Nephron progenitor cell (in vitro differentiated cells): Measurements from ENCODE around the gene ANKS1B.

Source experiments
- DNase-seq: peaks from one replicate; pipeline ENCODE4 v3.0.0; 2021
- H3K27ac Mint-ChIP-seq: 2 replicates; pipeline ENCODE4 v1.8.0; 2021; ENCODE audit warnings: mild to moderate bottlenecking, moderate library complexity, mixed read lengths
- H3K27me3 Mint-ChIP-seq: 2 replicates; pipeline ENCODE4 v1.8.0; 2021; ENCODE audit warnings: mild to moderate bottlenecking, low read depth, mixed read lengths; ENCODE audit not compliant: poor library complexity
- H3K36me3 Mint-ChIP-seq: 2 replicates; pipeline ENCODE4 v1.8.0; 2021; ENCODE audit warnings: low read depth, mixed read lengths
- H3K4me1 Mint-ChIP-seq: 2 replicates; pipeline ENCODE4 v1.8.0; 2021; ENCODE audit warnings: mixed read lengths
- H3K4me3 Mint-ChIP-seq: 2 replicates; pipeline ENCODE4 v1.8.0; 2021; ENCODE audit warnings: mild to moderate bottlenecking, moderate library complexity, mixed read lengths
- H3K9me3 Mint-ChIP-seq: 2 replicates; pipeline ENCODE4 v1.8.0; 2021; ENCODE audit warnings: mild to moderate bottlenecking, moderate library complexity, mixed read lengths
- CTCF ChIP-seq: fragments of 200-600 bp; sonication (generic); IDR thresholded peaks from 2 replicates; pipeline ENCODE4 v1.5.0; 2021; ENCODE audit warnings: antibody characterized with exemption

ANKS1B gene

GRCh38 chr12:98823012-98823411 lies 1161.7 kb downstream of the ANKS1B start:
- no peak for TF ChIP-seq CTCF
- Mint-ChIP-seq H3K27me3 (peaks cover 3% of the 10 kb centered on the region), H3K9me3 (no peaks in the 10 kb centered on the region), H3K27ac (no peak overlapping the region), H3K4me1 (peaks cover 9% of the 10 kb centered on the region), H3K4me3 (no peak overlapping the region), H3K36me3 (no peaks in the 10 kb centered on the region)
- no peak for DNase-seq

GRCh38 chr12:98821866-98822265 lies 1162.9 kb downstream of the ANKS1B start:
- Mint-ChIP-seq H3K9me3 (no peaks in the 10 kb centered on the region), H3K4me1 (peaks cover 20% of the 10 kb centered on the region), H3K27me3 (no peaks in the 10 kb centered on the region), H3K4me3 (no peak overlapping the region), H3K36me3 (no peaks in the 10 kb centered on the region), H3K27ac (no peak overlapping the region)
- DNase-seq = no peak
- TF ChIP-seq CTCF = no peak

GRCh38 chr12:98821232-98821631 lies 1163.5 kb downstream of the ANKS1B start:
- H3K36me3 Mint-ChIP-seq = no peaks in the 10 kb centered on the region
- H3K4me1 Mint-ChIP-seq = peaks cover 22% of the 10 kb centered on the region
- H3K27ac Mint-ChIP-seq = no peak overlapping the region
- DNase-seq = no peak
- H3K9me3 Mint-ChIP-seq = no peaks in the 10 kb centered on the region
- H3K27me3 Mint-ChIP-seq = no peaks in the 10 kb centered on the region
- H3K4me3 Mint-ChIP-seq = no peak overlapping the region
- TF ChIP-seq CTCF = no peak

GRCh38 chr12:98819821-98820404 lies 1164.8 kb downstream of the ANKS1B start:
- H3K4me3 Mint-ChIP-seq = no peak overlapping the region
- TF ChIP-seq CTCF = no peak
- no peak overlapping the region for H3K27ac Mint-ChIP-seq
- no peak for DNase-seq
- H3K27me3 Mint-ChIP-seq = peaks cover 4% of the 10 kb centered on the region
- H3K36me3 Mint-ChIP-seq = no peaks in the 10 kb centered on the region
- H3K4me1 Mint-ChIP-seq = peaks cover 32% of the 10 kb centered on the region
- H3K9me3 Mint-ChIP-seq = no peaks in the 10 kb centered on the region

- no peak for DNase-seq
- peaks cover 4% of the 10 kb centered on the region for H3K27me3 Mint-ChIP-seq
- no peak for TF ChIP-seq CTCF
- H3K4me1 Mint-ChIP-seq = peaks cover 32% of the 10 kb centered on the region
- no peak overlapping the region for H3K4me3 Mint-ChIP-seq
- H3K27ac Mint-ChIP-seq = no peak overlapping the region
- no peaks in the 10 kb centered on the region for H3K36me3 Mint-ChIP-seq
- H3K9me3 Mint-ChIP-seq = no peaks in the 10 kb centered on the region
Measured at GRCh38 chr12:98819071-98819470, 1165.7 kb downstream of the ANKS1B start.

GRCh38 chr12:98818239-98818638 lies 1166.5 kb downstream of the ANKS1B start:
- Mint-ChIP-seq H3K4me3 (no peak overlapping the region), H3K4me1 (peaks cover 32% of the 10 kb centered on the region), H3K27ac (no peak overlapping the region), H3K27me3 (peaks cover 4% of the 10 kb centered on the region), H3K36me3 (no peaks in the 10 kb centered on the region), H3K9me3 (no peaks in the 10 kb centered on the region)
- TF ChIP-seq CTCF = no peak
- DNase-seq = no peak
